ENCODE results near the gene CHID1. TPM values are rescaled to one million over a fixed set of nuclear protein-coding genes. Genes with fewer than 3 reads are reported as not detected.

The CHID1 gene
- total RNA-seq, 1 donor from 2014 or later = 83.5 TPM

DNA sequence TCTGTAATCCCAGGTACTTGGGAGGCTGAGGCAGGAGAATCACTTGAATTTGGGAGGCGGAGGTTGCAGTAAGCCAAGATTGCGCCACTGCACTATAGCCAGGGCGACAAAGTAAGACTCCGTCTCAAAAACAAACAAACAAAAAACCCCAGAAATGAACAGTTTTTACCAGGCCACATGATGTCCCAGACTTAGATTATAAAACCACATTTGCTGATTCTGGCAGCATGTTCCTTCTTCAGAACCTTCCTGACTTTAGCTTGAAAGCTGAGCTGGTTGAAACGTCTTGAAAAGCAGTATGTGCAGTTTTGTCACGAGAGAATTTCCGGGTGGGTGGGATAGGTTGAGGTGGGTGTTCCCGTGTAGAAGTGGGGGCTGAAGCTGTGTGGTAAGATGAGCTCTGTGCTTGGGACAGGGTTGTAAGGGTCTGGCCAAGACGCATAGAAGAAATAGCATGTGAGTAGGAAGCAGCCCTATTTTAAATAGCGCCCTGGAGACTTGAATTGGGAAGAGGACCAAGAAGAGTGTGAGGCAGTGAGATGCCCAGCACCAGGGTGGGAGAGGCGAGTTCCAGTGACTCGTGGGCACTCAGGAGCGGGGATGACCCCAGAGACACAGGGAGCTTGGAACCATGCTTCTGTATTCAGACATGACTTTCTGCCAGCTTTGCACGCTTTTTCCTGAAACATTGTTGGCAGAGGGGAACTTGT, 22.7 kb upstream of the CHID1 start:
- DNase-seq (ENCODE audit: extremely low read depth, low read depth, low spot score) = no peak

DNA sequence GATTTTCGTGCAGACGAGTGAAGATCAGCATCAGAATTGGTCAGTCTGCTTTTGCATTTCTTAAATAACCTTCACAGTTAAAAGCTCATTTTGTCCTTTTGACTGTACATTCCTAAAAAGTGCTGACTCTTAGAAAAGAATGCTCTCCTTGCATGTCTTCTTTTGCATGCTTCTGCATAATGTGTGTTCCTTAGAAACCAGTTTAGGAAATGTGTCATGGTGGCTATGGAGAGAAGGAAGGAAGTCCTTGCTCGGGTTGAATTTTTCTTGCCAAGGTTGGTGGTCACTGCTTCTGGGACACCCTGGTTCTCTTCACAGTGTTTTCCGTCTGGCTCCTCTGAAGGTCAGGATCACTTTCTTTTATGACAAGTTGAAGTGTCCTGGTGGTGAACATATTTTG, 21.8 kb upstream of the CHID1 start:
- DNase-seq (ENCODE audit: extremely low read depth, low read depth, low spot score) = peak; percentile 45

DNA sequence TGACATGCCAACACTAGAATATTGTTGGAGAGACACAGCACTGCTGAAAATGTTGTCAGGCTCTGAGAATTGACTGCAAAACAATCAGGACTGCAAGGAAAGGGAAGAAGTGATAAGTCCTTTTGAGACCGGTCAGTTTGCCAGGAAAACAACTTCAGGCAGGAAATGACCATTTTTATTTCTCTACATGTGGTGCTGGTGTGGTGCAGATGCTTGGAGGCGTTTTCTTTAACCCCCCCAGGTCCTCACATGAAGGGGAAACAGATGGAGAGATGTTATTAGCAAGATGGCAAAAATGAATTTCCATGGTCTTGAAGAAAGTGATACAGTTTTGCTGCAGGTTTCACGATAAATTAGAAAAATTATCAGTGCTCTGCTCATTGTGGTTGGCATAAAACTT, 20.8 kb upstream of the CHID1 start:
- peak; percentile 78 for DNase-seq (ENCODE audit: extremely low read depth, low read depth, low spot score)

DNA sequence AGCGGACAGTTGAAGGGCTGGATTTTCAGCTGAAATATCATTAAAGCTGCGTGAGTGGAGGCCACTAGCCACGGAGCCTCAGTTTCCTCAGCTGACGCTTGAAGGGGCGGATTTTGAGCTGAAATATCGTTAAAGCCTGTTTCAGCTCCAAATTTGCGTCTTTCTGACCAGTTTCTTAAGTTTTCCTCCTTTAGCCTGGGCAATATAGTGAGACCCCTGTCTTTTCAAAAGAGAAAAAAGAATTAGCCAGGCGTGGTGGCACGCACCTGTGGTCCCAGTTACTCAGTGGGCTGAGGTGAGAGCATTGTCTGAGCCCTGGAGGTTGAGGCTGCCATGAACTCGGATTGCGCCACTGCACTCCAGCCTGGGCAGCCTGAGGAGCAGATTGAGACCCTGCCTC, 18.8 kb upstream of the CHID1 start:
- no peak for DNase-seq (ENCODE audit: extremely low read depth, low read depth, low spot score)

DNA sequence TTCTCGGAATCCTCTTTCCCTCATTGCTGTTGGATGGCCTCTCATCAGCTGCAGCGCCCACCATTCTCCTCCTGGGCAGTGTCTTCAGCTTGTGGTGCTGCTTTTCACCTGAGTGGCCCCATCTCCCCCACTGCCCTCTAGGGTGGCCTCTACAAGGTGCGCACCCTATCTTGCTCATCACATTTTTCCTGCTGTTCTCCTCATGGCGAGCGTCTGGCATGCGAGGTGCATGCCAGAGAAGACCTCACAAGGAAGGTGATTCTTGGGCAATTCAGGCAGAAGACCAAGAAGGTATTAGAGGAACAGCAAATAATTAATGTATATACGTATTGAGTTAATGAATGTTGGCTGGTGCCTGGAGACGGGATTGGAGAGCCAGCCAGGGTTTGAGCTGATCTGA, 18.2 kb upstream of the CHID1 start:
- no peak for DNase-seq (ENCODE audit: extremely low read depth, low read depth, low spot score)

DNA sequence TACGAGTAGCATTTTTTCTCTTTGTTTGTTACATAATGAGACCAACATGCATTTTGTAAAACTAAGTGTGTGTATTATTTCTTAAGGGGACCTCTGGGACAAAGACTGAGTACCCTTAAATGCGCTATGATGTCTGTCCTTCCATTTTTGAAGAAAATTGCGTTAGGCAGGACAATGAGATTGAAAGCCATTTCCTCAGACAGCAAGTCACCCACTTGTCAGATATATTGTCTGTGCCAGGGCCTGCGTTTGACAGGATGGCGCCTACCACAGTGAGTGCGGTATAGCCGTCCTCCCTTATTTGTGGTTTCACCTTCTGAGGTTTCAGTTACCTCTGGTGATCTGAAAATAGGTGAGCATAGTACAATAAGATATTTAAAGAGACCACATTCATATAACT, 17.3 kb upstream of the CHID1 start:
- DNase-seq (ENCODE audit: extremely low read depth, low read depth, low spot score) = no peak

DNA sequence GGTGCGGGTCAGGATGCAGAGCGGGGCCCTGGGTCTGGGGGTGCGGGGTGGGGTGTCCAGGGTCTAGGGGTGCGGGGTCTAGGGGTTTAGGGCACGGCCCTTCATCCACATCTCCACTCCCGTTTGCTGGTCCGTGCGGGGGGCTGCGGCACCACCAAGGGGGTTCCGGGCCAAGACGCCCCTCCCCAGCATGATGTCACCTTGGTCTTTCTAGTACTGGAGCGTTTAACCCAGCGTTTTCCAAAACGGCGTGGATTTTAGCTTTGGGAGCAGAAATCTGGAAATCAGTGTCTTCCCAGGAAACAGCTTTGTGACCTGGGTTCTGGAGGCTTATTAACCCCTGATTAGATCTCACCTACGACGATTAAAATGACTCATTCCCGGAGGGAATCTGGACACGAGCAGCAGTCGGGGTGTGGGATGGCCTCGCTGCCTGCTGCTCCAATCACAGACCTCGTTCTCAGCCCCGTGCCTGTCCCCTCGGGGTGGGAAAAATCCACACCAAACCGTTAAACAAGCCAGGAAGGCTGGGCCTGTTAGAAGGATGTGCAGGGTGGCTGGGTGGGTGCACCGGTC, 15.8 kb upstream of the CHID1 start:
- peak; percentile 39 for DNase-seq (ENCODE audit: extremely low read depth, low read depth, low spot score)

DNA sequence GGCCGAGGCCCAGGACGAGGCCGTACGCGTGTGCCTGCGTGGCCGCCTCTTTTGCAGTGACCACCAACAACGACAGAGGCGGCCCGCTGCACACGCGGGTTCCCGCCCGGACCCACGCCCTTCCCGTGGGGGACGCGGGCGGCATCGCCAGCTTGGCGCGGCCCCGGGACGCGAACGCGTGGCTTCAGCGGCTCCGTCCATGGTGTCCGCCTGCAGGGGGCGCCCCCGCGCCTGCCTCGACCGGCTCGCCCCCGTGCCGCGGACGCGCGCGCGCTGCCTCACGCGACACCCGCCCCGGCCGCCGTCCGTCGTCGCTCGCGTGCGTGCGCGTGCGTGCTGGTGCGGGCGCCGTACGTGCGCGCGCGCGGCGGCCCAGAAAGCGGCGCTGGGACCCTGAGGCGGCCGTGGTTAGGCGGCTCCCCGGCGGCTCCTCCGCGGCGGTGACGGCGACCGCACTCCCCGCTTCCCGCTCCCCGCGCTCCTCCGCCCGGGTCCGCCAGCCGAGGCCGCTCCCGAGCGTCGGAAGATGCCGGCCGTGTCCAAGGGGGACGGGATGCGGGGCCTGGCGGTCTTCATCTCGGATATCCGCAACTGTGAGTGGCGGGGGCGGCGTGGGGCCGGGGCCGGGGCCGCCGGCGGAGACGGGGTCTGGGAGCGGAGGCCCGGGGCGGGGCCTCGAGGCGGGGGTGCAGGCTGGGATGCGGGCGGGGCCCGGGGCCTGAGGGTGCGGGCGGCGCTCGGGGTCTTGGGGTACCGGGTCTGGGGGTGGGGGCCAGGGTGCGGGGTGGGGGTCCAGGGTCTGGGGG, 15.1 kb upstream of the CHID1 start, which contains the start of gene AP2A2:
Gene AP2A2, plus strand, starts transcription at position 375 of the 806 bp plus-strand sequence. Its CDS starts 152 bp downstream, at position 527.
- no peak for DNase-seq (ENCODE audit: extremely low read depth, low read depth, low spot score)

DNA sequence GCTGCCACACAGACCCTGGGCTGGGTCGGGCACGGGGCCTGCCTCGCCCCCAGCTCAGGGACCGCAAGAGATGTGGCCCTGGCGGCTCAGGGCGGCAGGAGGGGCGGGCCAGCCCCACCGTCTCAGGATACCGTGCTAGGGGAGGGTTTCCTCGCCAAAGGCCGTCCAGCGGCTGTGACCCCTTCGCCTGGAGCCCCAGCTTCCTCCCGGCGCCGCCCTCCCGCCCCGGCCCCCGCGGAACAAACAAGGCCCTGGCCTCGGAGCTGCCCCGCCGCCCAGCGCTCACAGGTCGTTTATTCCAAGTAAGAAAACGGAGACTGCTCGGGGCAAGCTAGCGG, 14.5 kb upstream of the CHID1 start:
- DNase-seq (ENCODE audit: extremely low read depth, low read depth, low spot score) = no peak

DNA sequence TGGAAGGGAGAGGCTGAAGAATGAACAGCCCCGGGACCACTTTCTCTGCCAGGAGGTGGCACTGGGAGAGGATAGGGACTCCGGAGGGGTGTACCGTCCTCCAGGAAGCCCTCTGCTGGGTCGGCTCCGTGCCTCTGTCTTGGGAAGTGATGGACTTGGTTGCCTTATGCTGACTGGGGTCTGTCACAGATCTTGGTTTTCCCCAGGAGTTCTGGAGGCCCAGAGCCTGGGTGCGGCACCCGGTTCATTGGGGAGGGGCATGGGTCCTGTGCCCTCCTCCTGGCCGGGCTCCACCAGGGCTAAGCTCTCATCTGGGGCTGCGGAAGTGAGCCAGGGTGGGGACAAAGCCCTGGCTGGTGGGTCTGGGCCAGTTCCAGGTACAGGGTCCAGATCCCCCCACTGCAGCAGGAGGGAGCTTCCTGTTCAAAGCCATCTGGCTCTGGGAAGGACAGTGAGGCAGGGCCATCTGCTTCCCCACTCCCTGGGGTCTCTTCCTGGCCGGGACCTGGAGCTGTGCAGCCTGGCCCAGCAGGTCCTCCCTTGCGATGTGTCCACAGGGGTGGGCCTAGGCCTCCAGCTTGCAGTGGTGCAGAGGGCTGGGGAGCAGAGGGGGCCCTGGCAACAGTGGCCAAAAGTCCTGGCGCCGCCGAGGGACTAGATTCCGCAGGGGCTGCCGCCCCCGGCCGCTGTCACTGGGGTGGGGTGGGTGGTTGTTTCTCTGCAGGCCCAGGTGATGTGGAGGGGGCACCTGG, 14.0 kb upstream of the CHID1 start:
- no peak for DNase-seq (ENCODE audit: extremely low read depth, low read depth, low spot score)

DNA sequence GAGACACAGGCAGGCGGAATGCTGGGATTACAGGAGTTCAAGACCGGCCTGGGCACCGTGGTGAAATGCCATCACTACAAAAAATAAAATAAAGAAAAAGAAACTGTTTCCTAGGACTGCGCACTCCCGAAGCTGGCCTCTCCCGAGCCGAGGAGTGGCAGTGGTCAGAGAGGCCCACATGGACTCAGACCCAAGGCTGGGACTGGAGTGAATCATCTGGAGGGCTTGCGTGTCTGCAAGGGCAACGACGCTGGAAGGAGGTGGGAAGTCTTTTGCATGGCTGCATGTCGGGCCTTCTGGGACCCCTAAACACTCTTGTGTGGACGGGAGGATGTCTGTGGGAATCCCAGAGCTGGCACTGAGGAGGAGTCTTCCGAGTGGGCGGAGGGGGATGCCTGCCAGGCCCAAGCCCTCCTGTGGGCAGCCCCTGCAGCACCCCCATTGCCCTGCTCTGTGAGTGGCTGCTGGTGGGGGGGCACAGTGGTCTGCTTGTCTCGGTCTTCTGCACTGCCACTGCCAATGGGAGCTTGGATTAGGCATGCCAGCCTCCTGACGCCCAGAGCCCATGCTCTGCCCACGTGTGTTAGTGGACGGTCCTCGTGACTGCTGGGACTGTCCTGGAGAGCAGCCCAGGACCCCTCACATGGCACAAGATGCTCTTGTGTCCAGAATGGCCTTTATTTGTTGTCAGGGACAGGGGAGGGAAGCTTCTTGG, 13.2 kb upstream of the CHID1 start:
- DNase-seq (ENCODE audit: extremely low read depth, low read depth, low spot score) = no peak

DNA sequence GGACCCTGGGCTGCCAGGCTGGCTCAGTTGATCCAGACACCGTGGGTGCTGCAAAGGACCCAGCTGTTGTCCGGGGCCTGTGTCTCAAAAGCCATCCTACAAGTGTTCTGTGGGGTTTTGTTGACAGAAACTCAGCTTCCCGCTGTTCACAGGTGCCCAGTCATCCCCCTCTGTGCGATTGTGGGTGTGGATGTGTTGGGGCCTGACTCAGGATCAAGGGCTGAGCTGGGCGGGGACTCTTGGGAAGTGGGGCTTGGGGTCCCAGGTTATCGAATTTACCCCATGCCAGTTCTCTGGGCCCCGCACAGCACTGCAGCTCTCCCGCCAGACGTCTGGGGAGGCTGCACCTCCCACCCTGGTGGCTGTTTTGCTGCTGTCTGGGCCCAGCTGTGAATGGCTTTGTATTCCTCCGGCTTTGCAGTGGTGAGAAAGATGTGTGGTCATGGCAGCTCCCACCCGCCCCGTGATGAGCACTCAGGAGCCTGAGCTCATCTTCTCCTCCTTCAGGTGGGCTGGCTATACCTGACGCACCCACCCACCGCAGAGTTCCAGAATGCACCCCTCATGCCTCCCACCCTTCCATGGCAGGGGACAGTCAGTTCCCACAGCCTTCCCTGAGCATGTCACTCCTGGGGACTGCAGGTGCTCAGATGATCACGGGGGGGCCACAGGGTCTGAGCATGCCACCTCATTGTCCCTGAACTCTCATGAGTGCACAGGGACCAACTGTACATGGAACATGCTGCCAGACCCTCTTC, 11.5 kb upstream of the CHID1 start:
- DNase-seq (ENCODE audit: extremely low read depth, low read depth, low spot score) = no peak

DNA sequence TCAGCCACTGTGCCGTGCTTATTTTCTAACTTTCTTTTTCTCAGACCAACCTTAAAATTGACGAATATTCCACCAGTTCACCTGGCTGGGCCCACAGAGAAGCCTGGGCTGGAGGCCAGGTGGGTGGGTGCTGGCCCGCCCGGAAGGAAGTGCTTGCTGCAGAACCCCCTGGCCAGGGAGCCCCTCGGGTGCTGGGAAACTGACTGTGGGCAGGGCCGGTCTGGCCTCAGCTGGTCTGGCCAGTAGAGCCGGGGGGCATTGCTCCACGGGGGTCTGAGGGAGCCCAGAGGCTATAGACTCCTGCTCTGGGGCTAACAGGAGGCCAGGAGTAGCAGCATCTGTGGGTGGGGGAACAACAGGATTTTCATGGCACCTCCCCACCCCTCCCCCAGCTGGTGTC, 6.8 kb upstream of the CHID1 start:
- no peak for DNase-seq (ENCODE audit: extremely low read depth, low read depth, low spot score)

DNA sequence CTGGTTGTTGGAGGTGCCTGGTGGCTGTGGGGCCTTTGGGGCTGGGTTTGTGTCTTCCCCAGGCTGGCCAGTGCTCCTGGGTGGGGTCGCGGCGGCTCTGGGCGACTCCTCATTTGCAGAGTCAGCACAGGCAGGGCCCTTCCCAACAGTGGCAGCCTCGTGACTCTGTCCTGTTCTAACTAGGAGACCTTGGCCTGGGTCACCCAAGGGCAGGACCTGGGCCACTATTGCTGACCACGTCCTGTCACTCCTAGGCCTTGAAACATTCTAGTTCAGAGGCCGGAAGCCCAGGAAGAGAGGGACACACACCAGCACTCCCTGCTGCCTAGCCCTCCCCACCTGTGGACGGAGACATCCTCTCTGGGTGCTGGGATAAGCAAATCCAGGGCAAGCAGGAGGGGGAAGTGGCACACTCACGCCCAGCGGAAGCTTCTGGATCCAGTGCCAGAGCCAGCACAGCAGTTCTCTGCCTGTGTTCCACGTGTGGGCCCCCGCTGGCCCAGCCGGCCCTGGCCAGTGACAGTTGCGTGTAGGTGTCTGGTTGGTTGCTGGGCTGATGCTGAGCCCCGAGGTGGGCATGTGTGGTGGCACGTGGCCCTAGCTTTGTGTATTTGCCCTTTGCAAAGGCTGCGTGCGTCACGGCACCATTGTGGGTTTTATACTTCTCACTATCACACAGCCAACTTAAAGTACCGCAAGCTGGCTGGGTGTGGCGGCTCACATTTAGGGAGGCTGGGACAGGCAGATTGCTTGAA, 4.3 kb upstream of the CHID1 start:
- DNase-seq (ENCODE audit: extremely low read depth, low read depth, low spot score) = no peak

DNA sequence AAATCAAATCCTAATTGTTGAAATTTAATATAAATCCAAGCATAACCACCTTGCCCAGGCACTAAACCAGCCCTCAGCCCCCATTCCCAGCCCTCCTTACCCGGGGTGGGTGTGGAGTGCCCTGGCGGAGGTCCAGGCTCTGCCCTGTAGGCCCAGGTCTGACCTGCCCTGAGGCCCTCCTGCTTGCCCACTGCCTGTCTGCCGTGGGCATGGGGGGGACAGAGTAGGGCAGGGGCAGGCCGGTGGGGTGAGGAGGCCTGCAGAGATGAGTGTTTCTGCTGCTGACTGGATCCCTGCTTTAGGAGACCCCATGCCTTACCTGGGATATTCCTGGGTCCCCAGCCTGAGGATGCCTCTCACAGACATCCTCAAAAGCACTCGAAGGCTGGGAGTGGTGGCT, 3.6 kb upstream of the CHID1 start:
- no peak for DNase-seq (ENCODE audit: extremely low read depth, low read depth, low spot score)

DNA sequence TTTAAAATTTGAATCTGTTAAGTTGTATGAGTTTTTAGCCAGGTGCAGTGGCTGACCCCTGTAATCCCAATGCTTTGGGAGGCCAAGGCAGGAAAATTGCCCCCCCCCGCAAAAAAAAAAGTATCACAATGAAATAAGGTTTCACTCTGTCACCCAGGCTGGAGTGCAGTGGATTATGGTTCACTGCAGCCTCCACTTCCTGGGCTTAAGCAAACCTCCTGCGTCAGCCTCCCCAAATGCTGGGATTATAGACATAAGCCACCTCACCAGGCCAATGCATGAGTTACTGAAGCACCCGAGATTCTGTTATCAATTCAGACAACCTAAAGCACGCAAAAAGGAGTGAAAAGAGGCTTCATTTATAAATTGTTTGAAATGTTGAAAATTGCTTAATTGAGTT, 2.4 kb upstream of the CHID1 start:
- no peak for DNase-seq (ENCODE audit: extremely low read depth, low read depth, low spot score)

DNA sequence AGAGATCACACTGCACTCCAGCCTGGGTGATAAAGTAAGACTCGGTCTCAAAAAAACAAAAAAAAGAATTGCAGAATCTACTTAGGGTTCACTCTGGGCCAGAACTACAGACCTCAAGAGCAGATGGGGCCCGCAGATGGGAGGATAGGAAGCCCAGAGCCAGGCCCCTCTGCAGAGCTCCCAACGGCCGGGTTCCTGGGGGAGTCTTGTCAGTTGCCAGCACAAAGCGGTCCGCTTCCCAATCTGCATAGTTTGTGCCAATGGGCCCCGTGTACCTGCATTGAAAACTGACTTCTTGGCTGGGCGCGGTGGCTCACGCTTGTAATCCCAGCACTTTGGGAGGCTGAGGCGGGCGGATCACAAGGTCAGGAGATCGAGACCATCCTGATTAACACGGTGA, 1.7 kb upstream of the CHID1 start:
- no peak for DNase-seq (ENCODE audit: extremely low read depth, low read depth, low spot score)

DNA sequence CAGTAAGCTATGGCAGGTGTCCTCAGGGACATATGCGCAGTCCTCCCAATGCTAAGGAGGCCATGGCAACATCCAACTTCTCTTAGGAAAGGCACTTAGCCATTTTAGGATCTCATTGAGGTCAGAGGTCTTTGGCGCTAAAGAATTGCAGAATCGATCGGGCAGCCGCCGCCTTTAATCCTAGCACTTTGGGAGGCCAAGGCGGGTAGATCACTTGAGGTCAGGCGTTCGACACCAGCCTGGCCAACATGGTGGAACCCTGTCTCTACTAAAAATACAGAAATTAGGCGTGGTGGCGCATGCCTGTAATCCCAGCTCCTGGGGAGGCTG, 1.2 kb upstream of the CHID1 start:
- DNase-seq (ENCODE audit: extremely low read depth, low read depth, low spot score) = no peak

Measured in glomerular endothelial cell (primary cell).